22Rv1 (cell line): Measurements from ENCODE around the gene RPAP2.

ENCODE experiments used
- ZFX ChIP-seq: fragments of 450-650 bp; IDR thresholded peaks from 2 replicates; pipeline ENCODE4 v1.6.1; 2017; ENCODE audit warnings: antibody characterized with exemption, borderline replicate concordance
- TF ChIP-seq, protein P1 (sequence below): fragments of 450-650 bp; IDR thresholded peaks from 2 replicates; pipeline ENCODE4 v1.5.1; 2017; ENCODE audit warnings: mild to moderate bottlenecking

DNA sequence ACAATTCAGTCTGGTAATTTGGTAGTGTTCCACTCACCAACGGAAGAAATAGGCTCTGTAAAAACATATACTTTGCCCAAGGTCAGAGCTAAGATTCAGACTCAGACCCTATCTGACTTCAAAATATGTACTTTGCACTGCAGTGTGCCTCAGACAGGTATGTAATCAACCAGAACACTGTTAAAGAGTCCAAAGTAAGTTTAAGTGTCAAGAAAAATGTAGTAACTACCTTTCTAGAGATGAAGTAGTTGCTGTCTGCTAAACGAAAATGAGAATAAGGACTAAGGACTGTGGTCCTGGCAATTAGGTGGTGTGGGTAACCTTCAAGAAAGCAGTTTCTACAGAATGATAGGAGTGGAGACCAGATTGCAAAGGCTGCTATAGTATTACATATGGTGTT lies 61.1 kb downstream of the RPAP2 start:
- TF ChIP-seq, protein P1, sequence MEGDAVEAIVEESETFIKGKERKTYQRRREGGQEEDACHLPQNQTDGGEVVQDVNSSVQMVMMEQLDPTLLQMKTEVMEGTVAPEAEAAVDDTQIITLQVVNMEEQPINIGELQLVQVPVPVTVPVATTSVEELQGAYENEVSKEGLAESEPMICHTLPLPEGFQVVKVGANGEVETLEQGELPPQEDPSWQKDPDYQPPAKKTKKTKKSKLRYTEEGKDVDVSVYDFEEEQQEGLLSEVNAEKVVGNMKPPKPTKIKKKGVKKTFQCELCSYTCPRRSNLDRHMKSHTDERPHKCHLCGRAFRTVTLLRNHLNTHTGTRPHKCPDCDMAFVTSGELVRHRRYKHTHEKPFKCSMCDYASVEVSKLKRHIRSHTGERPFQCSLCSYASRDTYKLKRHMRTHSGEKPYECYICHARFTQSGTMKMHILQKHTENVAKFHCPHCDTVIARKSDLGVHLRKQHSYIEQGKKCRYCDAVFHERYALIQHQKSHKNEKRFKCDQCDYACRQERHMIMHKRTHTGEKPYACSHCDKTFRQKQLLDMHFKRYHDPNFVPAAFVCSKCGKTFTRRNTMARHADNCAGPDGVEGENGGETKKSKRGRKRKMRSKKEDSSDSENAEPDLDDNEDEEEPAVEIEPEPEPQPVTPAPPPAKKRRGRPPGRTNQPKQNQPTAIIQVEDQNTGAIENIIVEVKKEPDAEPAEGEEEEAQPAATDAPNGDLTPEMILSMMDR = no peak
- no peak for TF ChIP-seq ZFX
